Mucosa of rectum (tissue), 2 donors: ENCODE data around the gene XPNPEP1.
A peak's percentile ranks its signal among the peaks of the same experiment; 100 is the strongest.

Source experiments
- H3K27ac ChIP-seq, 2 donors: one replicate each; pipeline ENCODE4 v1.7.0; 2013; ENCODE audit warnings: inconsistent platforms in 2 of 2, low read depth in 2 of 2, low read length in 2 of 2
- H3K27me3 ChIP-seq, 2 donors: one replicate each; pipeline ENCODE4 v1.7.0; 2013; ENCODE audit warnings: low read length in 2 of 2; ENCODE audit not compliant: control insufficient read depth in 2 of 2, insufficient read depth in 2 of 2
- H3K36me3 ChIP-seq, 2 donors: one replicate each; pipeline ENCODE4 v1.7.0; 2013; ENCODE audit warnings: low read length in 2 of 2; ENCODE audit not compliant: control insufficient read depth in 2 of 2, insufficient read depth in 2 of 2
- H3K4me1 ChIP-seq, 2 donors: one replicate each; pipeline ENCODE4 v1.7.0; 2013; ENCODE audit warnings: low read length in 2 of 2, mild to moderate bottlenecking in 1 of 2; ENCODE audit not compliant: control insufficient read depth in 2 of 2, insufficient read depth in 2 of 2
- H3K4me3 ChIP-seq, 2 donors: one replicate each; pipeline ENCODE4 v1.7.0; 2013; ENCODE audit warnings: low read length in 2 of 2
- H3K9ac ChIP-seq, 2 donors: one replicate each; pipeline ENCODE4 v1.7.0; 2013; ENCODE audit warnings: low read length in 2 of 2, low read depth in 1 of 2, mild to moderate bottlenecking in 1 of 2
- H3K9me3 ChIP-seq, 2 donors: one replicate each; pipeline ENCODE4 v1.7.0; 2013; ENCODE audit warnings: low read length in 2 of 2; ENCODE audit not compliant: control insufficient read depth in 2 of 2
- donor health status: healthy.
- donor health status: Normal muscosa, but diverticular disease.

The XPNPEP1 gene

DNA sequence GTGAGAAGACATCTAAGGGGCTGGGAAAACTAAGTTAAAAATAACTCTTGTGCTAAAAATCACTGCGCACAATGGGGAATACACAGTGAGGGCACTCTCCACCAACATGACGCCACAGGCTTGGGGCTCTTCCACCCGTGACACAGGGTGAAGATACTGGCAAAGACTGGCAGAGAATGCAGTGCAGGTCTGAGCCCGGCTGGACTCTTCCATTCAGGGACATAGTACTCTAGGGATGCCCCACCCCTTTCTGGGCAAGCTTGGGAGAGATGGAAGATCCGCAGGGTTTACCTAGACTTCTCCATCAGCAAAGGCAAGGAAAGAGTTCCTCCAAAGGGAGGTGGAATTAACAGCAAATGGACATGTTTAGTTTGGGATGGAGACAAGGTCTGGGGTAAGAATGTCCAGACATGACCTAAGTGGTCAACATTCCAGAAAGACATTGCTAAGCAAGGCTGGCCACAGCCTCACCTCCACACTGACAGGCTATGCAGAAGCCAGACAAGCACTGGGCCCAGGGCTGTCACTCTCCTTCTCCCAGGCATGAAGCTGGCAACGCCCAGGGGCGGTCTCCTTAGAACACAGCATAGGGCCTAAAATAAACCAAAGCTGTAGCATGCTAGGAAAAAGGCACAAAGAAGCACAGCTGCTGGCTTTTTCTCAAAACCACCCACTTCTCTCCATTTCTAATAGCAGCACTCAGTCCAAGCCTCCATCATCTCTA is 28.1 kb downstream of the XPNPEP1 start:
- Histone ChIP-seq H3K27me3 (no peaks in the 10 kb centered on the region), H3K36me3 (peaks cover 13 to 22% of the 10 kb centered on the region in 2 donors), H3K27ac (peak overlapping the region; percentile 9 to 20), H3K9ac (peak overlapping the region in 1 of 2 donors; percentile 28), H3K4me1 (peaks cover 13 to 19% of the 10 kb centered on the region in 2 donors), H3K9me3 (no peaks in the 10 kb centered on the region), H3K4me3 (no peak overlapping the region)

DNA sequence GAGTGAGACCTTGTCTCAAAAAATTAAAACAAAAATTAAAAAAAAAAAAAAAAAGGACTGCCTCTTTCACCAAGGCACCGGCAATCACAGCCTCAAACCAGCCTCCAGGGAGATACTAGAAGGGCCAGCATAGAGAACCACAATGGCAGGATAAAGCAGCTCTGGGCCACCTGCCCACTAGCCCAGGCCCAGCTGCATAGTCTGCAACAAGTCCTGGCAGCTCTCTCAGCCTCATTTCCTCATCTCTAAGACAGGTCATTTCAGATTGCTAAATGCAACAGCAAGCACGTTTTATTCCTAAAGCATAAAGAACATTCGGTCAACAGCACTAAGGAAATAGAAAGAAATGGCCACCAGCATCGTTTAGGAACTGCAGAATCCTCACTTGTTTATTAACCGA is 28.8 kb downstream of the XPNPEP1 start:
- no peaks in the 10 kb centered on the region for H3K27me3 ChIP-seq
- peaks cover 10 to 22% of the 10 kb centered on the region in 2 donors for H3K4me1 ChIP-seq
- no peaks in the 10 kb centered on the region for H3K9me3 ChIP-seq
- H3K9ac ChIP-seq, result no peak overlapping the region
- H3K27ac ChIP-seq, result no peak overlapping the region
- H3K36me3 ChIP-seq, result peaks cover 17 to 25% of the 10 kb centered on the region in 2 donors
- no peak overlapping the region for H3K4me3 ChIP-seq

- H3K4me1 ChIP-seq, result peaks cover 10 to 19% of the 10 kb centered on the region in 2 donors
- H3K27ac ChIP-seq, result no peak overlapping the region
These were observed 29.9 kb downstream of the XPNPEP1 start for GRCh38 chr10:109893386-109893785.

DNA sequence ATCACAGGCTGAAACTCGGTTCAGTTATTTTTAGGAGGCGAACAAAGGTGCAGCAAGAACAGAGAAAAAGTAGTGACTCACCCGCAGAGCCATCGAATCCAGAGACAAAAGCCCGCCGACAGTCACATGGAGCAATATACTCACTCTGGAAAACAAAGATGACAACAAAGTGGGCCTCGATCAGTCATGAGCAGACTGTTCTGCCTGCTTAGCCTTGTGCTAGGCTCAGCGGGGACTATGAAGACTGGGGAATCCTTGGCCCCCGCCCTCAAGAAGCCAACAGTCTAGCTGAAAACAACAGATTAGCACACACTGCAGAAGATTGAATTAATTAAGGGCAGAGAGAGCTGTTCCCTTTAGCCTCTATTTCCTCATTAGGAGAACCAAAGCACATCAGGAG is 30.4 kb downstream of the XPNPEP1 start:
- no peak overlapping the region for H3K4me3 ChIP-seq
- H3K27ac ChIP-seq, result no peak overlapping the region
- no peak overlapping the region for H3K9ac ChIP-seq
- H3K4me1 ChIP-seq, result peaks cover 10 to 18% of the 10 kb centered on the region in 2 donors
- H3K36me3 ChIP-seq, result peaks cover 29 to 32% of the 10 kb centered on the region in 2 donors
- no peaks in the 10 kb centered on the region for H3K9me3 ChIP-seq
- H3K27me3 ChIP-seq, result no peaks in the 10 kb centered on the region

More at GRCh38 chr10:109893386-109893785, 29.9 kb downstream of the XPNPEP1 start:
- no peak overlapping the region for H3K9ac ChIP-seq
- H3K27me3 ChIP-seq, result no peaks in the 10 kb centered on the region
- H3K36me3 ChIP-seq, result peaks cover 26 to 30% of the 10 kb centered on the region in 2 donors
- no peaks in the 10 kb centered on the region for H3K9me3 ChIP-seq
- no peak overlapping the region for H3K4me3 ChIP-seq

- H3K36me3 ChIP-seq, result peaks cover 36 to 40% of the 10 kb centered on the region in 2 donors
- H3K27me3 ChIP-seq, result no peaks in the 10 kb centered on the region
- H3K9ac ChIP-seq, result no peak overlapping the region
- no peak overlapping the region for H3K4me3 ChIP-seq
- H3K4me1 ChIP-seq, result peaks cover 10 to 18% of the 10 kb centered on the region in 2 donors
- H3K27ac ChIP-seq, result no peak overlapping the region
- H3K9me3 ChIP-seq, result no peaks in the 10 kb centered on the region
These were observed 31.2 kb downstream of the XPNPEP1 start for GRCh38 chr10:109892117-109892516.

DNA sequence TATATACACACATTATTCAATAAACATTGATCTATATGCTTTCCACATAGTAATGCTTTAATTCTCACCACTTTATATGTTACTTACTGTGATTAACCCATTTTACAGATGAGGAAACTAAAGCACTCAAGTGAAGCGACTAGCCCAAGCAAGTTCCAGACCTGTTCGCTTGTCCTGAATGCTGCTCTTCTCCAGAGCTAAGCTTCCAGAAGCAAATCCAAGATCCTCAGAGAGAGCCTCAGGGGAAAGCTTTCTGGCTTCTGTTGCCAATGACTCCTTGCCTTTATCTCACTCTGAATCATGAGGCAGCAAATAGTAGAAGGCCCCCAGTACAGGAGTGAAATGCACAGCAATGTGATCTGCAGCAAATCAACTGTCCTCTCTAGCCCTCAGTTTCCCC is 32.2 kb downstream of the XPNPEP1 start:
- Histone ChIP-seq H3K27ac (peak overlapping the region in 1 of 2 donors; percentile 44), H3K9ac (no peak overlapping the region), H3K4me3 (no peak overlapping the region), H3K36me3 (peaks cover 41 to 50% of the 10 kb centered on the region in 2 donors), H3K4me1 (peaks cover 10 to 18% of the 10 kb centered on the region in 2 donors), H3K9me3 (no peaks in the 10 kb centered on the region), H3K27me3 (no peaks in the 10 kb centered on the region)

GRCh38 chr10:109889867-109890266 is 33.4 kb downstream of the XPNPEP1 start:
- no peaks in the 10 kb centered on the region for H3K9me3 ChIP-seq
- peaks cover 49 to 54% of the 10 kb centered on the region in 2 donors for H3K36me3 ChIP-seq
- H3K27me3 ChIP-seq, result no peaks in the 10 kb centered on the region
- no peak overlapping the region for H3K9ac ChIP-seq
- no peak overlapping the region for H3K27ac ChIP-seq
- peaks cover 0 to 6% of the 10 kb centered on the region in 2 donors for H3K4me1 ChIP-seq
- H3K4me3 ChIP-seq, result no peak overlapping the region

GRCh38 chr10:109887776-109888175 is 35.5 kb downstream of the XPNPEP1 start:
- H3K4me1 ChIP-seq, result peaks cover 6 to 7% of the 10 kb centered on the region in 2 donors
- no peaks in the 10 kb centered on the region for H3K27me3 ChIP-seq
- H3K27ac ChIP-seq, result no peak overlapping the region
- H3K9ac ChIP-seq, result no peak overlapping the region
- H3K4me3 ChIP-seq, result no peak overlapping the region
- peaks cover 58 to 67% of the 10 kb centered on the region in 2 donors for H3K36me3 ChIP-seq
- no peaks in the 10 kb centered on the region for H3K9me3 ChIP-seq

- Histone ChIP-seq H3K9ac (no peak overlapping the region), H3K36me3 (peaks cover 63 to 70% of the 10 kb centered on the region in 2 donors), H3K9me3 (no peaks in the 10 kb centered on the region), H3K4me3 (no peak overlapping the region), H3K4me1 (peaks cover 4 to 7% of the 10 kb centered on the region in 2 donors), H3K27me3 (no peaks in the 10 kb centered on the region), H3K27ac (no peak overlapping the region)
These were observed 36.1 kb downstream of the XPNPEP1 start for GRCh38 chr10:109887243-109887642.

DNA sequence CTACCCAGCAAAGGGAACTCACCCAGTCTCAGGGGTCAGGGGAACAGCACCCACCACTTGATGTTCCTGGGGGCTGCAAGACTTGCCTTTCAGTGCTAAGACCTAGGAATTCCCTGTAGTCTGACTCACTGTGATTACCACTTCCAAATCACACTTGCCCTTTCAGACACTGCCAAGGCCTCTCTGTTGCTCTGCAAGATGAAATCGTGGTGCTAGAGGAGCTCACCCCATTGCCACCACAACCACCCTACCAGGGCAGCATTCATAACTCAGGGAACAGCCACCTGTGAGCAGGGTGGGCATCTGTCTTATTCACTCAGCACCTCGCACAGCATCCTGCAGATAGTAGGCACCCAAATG is 36.5 kb downstream of the XPNPEP1 start:
- no peak overlapping the region for H3K9ac ChIP-seq
- H3K4me3 ChIP-seq, result no peak overlapping the region
- H3K4me1 ChIP-seq, result peaks cover 3 to 7% of the 10 kb centered on the region in 2 donors
- H3K36me3 ChIP-seq, result peaks cover 66 to 70% of the 10 kb centered on the region in 2 donors
- no peak overlapping the region for H3K27ac ChIP-seq
- no peaks in the 10 kb centered on the region for H3K9me3 ChIP-seq
- H3K27me3 ChIP-seq, result no peaks in the 10 kb centered on the region
